GM12875 (cell line): ENCODE data around the gene PFDN1.

Source experiments
- H3K4me3 ChIP-seq: one replicate; pipeline ENCODE4 v1.5.1; 2011; ENCODE audit warnings: low read depth, low read length, control low read depth
- CTCF ChIP-seq: IDR thresholded peaks from 2 replicates; pipeline ENCODE4 v1.5.1; 2011; ENCODE audit warnings: low read depth, mild to moderate bottlenecking, control low read depth, inconsistent platforms, low read length, moderate library complexity, borderline replicate concordance; ENCODE audit not compliant: insufficient read depth

Gene PFDN1

DNA sequence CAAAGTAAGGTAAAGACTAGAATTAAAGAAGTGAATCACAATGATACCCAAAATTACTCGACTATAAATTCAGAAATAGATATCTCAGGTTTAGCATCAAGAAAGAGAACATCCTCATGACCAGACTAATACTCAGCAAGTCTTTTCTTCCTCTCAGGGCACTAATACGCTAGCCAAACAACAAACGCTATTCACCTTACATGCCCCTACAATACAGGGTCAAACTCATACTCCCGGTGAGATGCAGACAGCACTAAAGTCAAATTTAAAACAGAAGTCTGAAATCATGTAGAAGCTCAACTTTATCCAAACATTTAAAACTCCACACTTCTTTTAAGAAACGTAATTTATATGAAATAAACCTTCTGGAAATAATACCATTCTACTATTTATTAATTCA lies 5.6 kb downstream of the PFDN1 start:
- H3K4me3 ChIP-seq, result no peak overlapping the region
- TF ChIP-seq CTCF, result no peak

GRCh38 chr5:140296289-140296688 lies 6.6 kb downstream of the PFDN1 start:
- no peak for TF ChIP-seq CTCF
- H3K4me3 ChIP-seq, result no peak overlapping the region

DNA sequence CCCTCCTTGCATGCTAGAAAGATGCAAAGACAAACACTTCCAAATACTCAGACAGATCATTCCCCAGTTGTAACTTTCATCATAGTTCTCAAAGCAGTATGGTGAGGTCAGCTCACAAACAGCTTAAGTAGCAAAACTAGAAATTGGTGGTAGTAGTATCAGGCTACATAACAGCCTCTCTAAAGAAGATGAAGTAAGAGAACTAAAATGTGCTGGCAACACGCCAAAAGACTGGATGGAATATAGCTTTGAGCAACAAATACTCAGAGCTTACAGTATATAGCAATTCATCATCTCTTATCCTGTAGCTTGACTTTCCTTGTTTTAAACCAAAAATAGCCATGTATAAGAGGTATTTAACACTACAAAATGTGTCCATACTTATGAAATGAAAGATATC lies 7.5 kb downstream of the PFDN1 start:
- no peak for TF ChIP-seq CTCF
- no peak overlapping the region for H3K4me3 ChIP-seq

DNA sequence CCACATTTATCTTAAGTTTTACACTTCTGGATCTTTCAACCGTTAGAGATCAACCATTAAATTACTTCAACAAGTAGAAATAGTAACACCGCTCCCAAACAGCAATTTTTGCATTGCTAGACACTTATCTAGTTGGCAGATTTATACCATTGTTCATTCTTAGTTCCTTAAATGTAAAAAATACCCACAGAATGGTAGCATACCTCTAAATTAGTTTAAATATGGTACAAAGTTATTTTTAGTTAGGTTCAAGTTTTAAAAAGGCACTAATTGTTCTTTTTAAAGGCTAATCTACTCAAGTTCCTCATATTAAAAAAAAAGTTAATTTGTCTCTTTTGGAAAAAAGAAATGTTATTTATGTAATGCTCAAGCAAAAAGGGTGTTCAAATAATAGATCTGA lies 8.1 kb downstream of the PFDN1 start:
- H3K4me3 ChIP-seq, result no peak overlapping the region
- TF ChIP-seq CTCF, result no peak

- no peak overlapping the region for H3K4me3 ChIP-seq
- TF ChIP-seq CTCF, result no peak
Measured at GRCh38 chr5:140293849-140294100, 9.1 kb downstream of the PFDN1 start.

DNA sequence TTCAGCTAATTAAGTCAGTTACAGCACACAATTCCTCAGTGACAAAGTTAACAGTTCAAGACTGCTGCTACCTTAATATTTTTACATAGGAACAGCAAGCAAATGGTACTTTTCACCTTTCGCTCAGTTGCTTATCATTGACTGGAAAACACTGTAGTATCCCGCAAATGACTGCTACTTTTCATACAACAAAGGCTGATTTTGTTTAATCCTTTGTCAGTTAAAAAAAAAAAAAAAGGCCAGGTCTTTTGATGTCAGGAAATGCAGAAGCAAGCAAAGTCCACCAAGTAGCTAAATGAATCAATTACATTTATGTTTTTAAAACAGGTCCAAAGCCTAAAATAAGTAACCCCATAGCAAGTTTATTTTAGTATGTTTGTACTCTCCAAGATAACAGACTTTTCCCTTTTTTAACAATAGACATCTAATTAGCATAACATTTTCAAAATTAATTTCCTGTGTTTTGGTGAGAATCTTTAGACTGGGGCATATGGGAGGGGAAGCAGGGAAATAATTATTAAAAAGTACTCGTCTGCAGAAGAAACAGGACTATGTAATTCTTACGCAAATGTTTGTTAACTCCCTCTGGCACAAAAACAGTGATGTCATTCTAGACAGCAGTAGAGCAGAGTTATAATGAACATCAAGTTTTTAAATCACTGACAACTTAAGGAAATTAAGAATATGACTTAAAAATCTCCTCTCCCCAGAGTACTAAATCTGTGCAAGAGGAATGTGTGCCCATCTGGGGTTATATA lies 9.6 kb downstream of the PFDN1 start:
- H3K4me3 ChIP-seq, result no peak overlapping the region
- no peak for TF ChIP-seq CTCF

DNA sequence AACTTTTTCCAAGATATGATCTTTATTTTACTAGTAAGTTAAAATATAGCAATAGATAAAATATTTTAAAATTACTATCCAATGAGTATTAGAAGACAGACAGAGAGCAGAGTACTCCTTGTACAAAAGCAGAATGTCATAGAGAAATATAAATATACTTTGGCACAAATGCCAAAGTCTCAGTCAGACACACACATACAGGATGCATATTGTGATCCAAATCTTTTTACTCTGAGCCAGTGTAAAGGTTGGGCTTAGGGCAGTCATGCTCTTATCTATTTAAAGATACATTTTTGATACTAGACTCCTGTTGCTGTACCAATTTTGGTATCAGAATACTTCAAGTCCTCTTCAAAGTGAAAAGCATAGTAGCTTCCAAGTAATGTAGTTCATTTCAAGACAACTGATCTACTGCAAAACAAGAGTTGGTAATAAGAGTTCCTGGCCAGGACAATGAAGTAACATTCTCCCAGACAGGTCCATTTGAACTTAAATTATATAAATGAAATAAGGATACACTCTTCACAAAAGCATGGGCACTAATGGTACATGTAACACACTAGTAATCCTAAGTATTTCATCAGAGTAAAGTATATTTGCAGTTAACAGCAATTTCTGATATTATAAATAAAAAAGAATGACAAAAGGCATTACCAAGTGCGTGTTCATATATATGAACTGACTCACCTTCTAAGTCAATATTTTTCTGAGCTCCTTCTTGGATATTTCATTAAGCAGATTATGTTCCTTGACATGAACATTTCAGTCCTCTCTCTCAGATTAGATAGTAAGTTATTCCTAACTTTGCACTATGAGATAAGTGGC lies 10.5 kb downstream of the PFDN1 start:
- no peak overlapping the region for H3K4me3 ChIP-seq
- no peak for TF ChIP-seq CTCF
